GM21737 (cell line): Measurements from ENCODE around the gene TXNRD1.
"Not testable (repeated sequence)": the region's sequence is repeated elsewhere in the genome, so short reads cannot be mapped to it uniquely, and the experiment has no call there.

Experiments
- ATAC-seq: cut with Tn5 transposase; IDR thresholded peaks from one replicate; pipeline ENCODE4 v1.9.1; 2021; ENCODE audit warnings: mild to moderate bottlenecking, moderate library complexity; ENCODE audit not compliant: unreplicated experiment

Gene TXNRD1

GRCh38 chr12:104360983-104361707 lies 145.6 kb downstream of the TXNRD1 start:
- no peak for ATAC-seq

GRCh38 chr12:104365921-104366410 lies 150.4 kb downstream of the TXNRD1 start:
- no peak for ATAC-seq

GRCh38 chr12:104369708-104370107 lies 154.1 kb downstream of the TXNRD1 start:
- no peak for ATAC-seq

GRCh38 chr12:104371043-104371870 lies 155.7 kb downstream of the TXNRD1 start:
- no peak for ATAC-seq

- no peak for ATAC-seq
Measured at GRCh38 chr12:104372061-104372720, 156.6 kb downstream of the TXNRD1 start.

- no peak for ATAC-seq
Measured at GRCh38 chr12:104372721-104373335, 157.2 kb downstream of the TXNRD1 start.

GRCh38 chr12:104374071-104374470 lies 158.5 kb downstream of the TXNRD1 start:
- no peak for ATAC-seq

- ATAC-seq = no peak
Measured at GRCh38 chr12:104374806-104375205, 159.2 kb downstream of the TXNRD1 start.

GRCh38 chr12:104375775-104376174 lies 160.2 kb downstream of the TXNRD1 start:
- ATAC-seq = no peak

- ATAC-seq = no peak
Measured at GRCh38 chr12:104376650-104377513, 161.3 kb downstream of the TXNRD1 start.

GRCh38 chr12:104377514-104377812 lies 161.9 kb downstream of the TXNRD1 start:
- no peak for ATAC-seq

- no peak for ATAC-seq
Measured at GRCh38 chr12:104378427-104378826, 162.8 kb downstream of the TXNRD1 start.

GRCh38 chr12:104381341-104381730 lies 165.8 kb downstream of the TXNRD1 start:
- no peak for ATAC-seq

GRCh38 chr12:104381731-104382480 lies 166.3 kb downstream of the TXNRD1 start:
- ATAC-seq = peak; percentile 71

GRCh38 chr12:104384141-104384880 lies 168.7 kb downstream of the TXNRD1 start:
- no peak for ATAC-seq

- no peak for ATAC-seq
Measured at GRCh38 chr12:104385510-104385909, 169.9 kb downstream of the TXNRD1 start.

- no peak for ATAC-seq
Measured at GRCh38 chr12:104386461-104386860, 170.9 kb downstream of the TXNRD1 start.

- no peak for ATAC-seq
Measured at GRCh38 chr12:104387190-104387589, 171.6 kb downstream of the TXNRD1 start.

GRCh38 chr12:104394086-104394485 lies 178.5 kb downstream of the TXNRD1 start:
- ATAC-seq = not testable (repeated sequence)
